ENCODE measurements around the gene MBD1. TPM values are rescaled to one million over a fixed set of nuclear protein-coding genes. Genes with fewer than 3 reads are reported as not detected.
"Not testable (repeated sequence)": the region's sequence is repeated elsewhere in the genome, so short reads cannot be mapped to it uniquely, and the experiment has no call there.

The MBD1 gene, protein sequence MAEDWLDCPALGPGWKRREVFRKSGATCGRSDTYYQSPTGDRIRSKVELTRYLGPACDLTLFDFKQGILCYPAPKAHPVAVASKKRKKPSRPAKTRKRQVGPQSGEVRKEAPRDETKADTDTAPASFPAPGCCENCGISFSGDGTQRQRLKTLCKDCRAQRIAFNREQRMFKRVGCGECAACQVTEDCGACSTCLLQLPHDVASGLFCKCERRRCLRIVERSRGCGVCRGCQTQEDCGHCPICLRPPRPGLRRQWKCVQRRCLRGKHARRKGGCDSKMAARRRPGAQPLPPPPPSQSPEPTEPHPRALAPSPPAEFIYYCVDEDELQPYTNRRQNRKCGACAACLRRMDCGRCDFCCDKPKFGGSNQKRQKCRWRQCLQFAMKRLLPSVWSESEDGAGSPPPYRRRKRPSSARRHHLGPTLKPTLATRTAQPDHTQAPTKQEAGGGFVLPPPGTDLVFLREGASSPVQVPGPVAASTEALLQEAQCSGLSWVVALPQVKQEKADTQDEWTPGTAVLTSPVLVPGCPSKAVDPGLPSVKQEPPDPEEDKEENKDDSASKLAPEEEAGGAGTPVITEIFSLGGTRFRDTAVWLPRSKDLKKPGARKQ
- 61.6 TPM for total RNA-seq

DNA sequence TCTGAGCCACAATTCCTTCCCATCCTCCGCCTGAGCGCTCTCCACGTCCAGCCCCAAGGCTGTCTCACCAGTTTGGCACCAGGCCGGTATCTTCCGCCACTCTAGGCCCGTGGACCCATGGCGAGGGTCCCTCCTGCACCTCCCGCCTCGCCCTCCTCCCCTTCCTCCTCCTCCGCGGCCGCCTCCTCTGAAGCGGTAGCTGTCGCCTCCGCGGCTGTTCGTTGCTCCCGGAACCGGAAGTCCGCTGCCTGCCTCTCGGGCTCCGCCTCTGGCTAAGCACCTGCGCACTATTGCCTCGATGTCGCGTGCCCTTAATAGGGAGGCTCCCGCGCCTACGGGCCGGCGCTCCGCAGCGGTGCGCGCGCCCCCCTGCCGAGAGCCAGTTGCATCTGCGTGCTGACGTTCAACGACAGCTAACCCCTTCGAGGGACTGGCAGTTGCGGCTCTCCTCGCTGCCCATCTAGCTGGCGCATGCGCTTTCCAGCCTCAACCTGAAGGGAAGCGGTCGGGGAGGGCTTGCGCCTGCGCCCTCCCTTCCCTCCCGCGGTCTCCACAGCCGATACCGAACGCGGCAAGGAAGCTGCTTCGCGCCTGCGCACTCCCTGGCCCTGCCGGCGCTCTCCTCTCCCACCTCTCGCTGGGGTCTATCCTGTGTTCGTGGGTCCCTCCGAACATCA is at the start of gene MBD1:
TSS of gene MBD1 (minus strand) at position 229 of the 677 bp plus-strand sequence. CDS start 1,531 bp downstream, outside the sequence.
- DNase-seq = peak; percentile 98

GRCh38 chr18:50330176-50330575 is 48.9 kb upstream of the MBD1 start:
- no peak for DNase-seq

- DNase-seq = no peak
Measured at GRCh38 chr18:50327983-50328382, 46.7 kb upstream of the MBD1 start.

DNA sequence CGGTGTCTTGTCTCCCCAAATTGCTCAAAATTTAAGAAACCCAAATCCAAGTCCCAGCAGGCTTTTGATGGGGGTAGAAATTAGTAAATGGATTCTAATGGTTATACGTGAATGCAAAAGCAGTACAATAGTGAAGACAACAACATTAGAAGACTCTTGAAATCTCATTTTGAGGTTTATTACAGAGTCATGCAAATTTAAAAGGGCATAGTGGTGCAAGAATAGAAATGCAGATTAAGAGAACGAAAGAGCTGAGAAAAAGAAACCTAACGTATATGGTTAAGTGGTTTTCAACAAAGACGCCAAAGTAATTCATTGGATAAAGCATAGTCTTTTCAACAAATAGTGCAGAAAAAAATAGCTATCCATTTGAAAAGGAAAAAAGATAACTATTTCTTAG is 39.4 kb upstream of the MBD1 start:
- no peak for DNase-seq

DNA sequence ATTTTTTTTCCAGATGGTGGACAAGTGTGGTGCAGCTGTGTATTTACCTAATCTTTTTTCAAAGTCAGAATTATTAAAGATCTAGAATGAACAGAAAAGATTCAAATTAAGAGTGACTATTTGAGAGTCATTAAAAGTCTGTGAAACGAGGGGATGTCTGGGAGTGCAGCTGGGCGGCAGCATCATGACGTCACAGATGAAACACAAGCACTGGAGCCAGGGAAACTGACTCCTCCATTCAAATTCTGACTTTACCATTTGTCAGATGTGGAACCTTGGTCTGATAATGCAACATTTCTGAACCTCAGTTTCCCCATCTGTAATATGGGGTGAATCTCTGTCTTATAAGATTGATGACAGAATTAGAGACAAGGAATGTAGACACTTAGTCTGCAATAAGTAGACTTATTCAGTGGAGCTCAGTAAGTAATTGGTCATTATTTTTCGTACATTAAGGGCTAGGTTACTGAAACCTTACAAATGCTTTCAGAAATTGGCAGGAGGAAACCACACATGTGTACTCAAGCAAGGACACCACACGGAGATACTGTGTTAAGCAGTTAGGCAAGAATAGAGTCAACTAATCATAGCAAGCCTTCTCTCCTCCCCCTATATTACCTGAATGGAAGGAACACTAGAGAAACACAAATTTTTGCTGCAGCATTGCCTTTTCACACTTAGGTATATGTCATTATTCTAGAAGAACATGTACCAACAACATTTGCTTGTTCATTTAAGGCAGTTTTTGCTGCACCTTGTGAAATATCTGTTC is 34.0 kb upstream of the MBD1 start:
- DNase-seq = no peak

DNA sequence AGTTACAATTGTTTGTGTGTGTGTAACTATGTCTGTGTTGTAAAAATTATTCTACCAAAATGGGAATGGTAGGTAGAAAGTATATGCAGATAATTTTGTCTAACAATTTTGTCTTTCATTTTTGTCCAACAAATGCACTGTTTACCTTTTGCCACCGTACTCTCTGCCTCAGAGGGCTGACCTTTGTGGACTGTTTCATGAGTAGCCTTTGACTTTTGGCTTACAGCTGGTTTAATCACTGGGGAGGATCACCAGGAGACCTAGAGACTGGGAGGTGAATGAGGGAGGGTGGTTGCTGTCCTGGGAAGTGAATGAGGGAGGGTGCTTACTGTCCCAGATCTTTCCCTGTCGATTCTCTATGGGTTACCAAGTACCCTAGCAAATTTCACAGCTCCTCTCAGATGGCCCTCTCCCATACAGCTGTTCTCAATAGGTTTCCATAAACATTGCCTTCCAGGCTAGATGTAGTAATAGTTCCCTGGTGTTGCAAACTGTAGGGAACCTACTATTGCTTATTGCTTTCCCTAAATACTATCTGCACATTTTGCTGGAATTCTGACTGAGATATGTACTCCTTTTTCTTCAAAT is 32.6 kb upstream of the MBD1 start:
- no peak for DNase-seq

DNA sequence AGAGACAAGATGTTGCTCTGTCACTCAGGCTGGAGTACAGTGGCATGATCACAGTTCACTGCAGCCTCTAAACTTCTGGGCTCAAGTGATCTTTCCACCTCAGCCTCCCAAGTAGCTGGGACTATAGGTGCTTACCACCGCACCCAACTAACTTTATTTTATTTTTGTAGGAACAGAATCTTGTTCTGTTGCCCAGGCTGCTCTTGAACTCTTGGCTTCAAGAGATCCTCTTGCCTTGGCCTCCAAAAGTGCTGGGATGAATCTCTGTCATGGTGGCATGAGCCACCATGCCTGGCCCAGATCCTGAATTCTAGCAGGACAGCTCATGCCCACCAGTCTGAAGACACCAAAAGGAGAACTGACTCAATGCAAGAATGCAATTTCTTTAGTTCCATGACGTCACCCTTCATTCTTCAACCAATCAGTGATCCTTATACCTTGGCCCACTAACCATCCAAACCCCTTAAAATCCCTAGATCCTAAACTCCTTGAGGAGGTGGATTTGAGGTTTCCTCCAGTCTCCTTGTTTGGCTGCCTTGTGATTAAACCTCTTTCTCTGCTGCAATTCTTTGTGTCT is 31.8 kb upstream of the MBD1 start:
- no peak for DNase-seq

- no peak for DNase-seq
Measured at GRCh38 chr18:50312296-50313030, 31.1 kb upstream of the MBD1 start.

DNA sequence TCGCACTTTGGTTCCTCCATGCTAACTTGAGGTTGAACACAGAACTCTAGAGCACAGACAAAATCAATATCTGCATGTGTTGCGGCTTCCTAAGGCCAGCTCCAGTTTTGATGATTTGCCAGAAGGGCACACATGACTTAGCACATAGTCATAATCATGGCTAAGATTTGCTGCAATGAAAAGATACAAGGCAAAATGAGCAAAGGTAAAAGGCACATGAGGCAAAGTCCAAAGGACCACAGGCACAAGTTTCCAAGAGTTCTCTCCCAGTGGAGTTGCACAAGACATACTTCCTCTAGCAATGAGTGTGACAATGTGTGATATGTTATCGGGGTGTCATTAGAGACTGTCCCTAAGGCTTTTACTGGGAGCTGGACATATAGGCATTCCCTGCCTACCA is 30.3 kb upstream of the MBD1 start:
- no peak for DNase-seq

GRCh38 chr18:50310080-50310479 is 28.8 kb upstream of the MBD1 start:
- no peak for DNase-seq

GRCh38 chr18:50308851-50309250 is 27.5 kb upstream of the MBD1 start:
- not testable (repeated sequence) for DNase-seq

DNA sequence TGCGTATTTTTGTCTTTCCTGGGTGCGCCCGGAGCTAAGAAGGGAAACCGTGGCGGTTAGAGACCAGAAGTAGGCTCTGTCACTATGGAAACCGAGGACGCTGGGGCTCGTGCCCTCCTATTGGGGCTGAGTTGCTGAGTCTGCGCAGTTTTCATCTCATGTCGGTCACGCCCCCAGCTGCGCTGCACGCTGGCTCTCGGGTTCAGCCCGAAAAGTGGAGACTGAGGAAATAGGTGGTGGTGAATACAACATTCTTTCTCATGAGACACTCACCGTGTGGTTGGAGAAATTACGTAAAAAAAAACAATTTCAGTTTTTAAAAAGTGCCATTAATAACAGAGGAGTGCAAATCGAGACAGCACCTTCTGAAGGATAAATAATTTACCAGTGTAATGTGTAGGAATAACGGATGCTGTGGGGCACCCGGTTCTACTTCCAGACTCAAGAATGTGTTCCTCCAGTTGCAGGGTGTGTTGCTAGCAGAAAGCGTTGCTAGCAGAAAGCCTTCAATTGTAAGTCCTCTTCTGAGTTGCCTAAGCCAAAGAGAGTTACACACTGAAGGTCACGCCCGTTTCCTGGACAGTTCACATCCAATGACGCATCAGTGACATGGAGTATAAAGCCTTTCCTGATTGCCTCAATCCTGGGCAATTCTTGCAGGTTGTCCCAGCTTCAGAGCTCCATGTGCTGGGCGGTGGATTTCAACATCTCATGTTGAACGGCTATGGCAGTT is 26.6 kb upstream of the MBD1 start:
- DNase-seq = peak; percentile 74

DNA sequence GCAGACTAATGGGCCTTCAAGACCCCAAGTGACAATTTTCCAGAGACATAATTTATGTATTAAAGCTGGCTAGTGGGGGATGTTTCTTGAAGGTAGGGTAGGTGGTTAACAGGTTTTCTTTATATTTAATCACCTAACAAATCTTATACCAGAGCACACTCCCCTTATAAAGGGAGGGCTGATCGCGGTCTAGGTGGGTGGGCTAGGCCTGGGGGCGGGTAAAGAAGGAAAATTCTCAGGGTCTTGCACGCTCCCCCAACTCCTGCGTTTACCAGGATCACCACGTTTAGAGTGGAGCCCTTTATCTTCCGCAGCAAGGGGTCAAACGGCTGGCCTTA is 26.0 kb upstream of the MBD1 start:
- DNase-seq = no peak

- no peak for DNase-seq
Measured at GRCh38 chr18:50306944-50307343, 25.6 kb upstream of the MBD1 start.

GRCh38 chr18:50301074-50301473 is 19.8 kb upstream of the MBD1 start:
- DNase-seq = no peak

- no peak for DNase-seq
Measured at GRCh38 chr18:50299626-50300388, 18.5 kb upstream of the MBD1 start.

DNA sequence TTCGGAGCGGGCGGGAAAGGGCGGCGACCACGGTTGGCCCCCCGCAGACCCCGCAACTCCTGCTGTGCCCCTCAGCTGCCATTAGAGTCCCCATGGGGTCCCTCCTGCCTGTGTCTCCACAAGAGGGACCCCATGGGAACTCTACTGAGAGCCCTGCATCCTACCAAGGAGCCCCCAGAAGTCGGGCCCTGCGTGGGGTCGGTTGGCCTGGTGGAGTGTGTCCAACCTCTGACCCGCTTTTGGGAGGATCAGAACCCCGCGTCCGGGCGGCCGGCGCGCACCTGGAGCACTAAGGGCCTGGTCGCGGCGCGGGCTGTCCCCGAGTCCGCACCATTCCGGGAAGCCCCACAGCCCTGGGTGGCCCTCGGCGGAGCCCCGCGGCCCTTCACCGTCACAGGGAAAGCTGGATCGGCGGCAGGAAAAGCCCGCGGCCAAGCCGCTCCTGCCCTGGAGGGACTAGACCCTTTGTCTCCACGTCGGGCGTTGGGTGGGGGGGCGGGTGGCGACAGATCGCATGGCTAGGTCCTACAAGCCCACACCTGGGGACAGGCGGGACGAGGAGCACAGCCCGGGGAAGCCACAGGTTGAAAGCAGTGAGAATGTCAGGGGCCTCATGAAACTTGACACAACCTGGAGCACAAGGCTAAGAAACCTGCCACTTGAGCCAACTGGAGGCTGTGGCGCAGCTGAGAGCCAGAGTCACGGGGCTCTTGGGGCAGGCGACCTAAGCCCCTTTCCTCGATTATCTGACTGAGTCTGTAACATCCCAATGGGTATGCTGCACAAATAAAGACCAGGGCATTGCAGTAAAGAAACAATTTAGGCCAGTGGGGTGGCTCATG is 17.3 kb upstream of the MBD1 start:
- DNase-seq = no peak

- DNase-seq = peak; percentile 40
Measured at GRCh38 chr18:50297621-50298442, 16.5 kb upstream of the MBD1 start.

All from occipital lobe (tissue), 2 donors.